Coronary artery (tissue), 2 donors: ENCODE data around the gene FEM1A.

Source experiments
- DNase-seq: peaks from one replicate; pipeline ENCODE4 v3.0.0-alpha.2; 2017; ENCODE audit warnings: low spot score
- H3K27ac ChIP-seq, 2 donors: fragments of 200-600 bp; sonication (generic); one replicate each; pipeline ENCODE4 v1.5.1; 2016 to 2019
- H3K4me3 ChIP-seq: fragments of 200-600 bp; sonication (generic); 2 replicates; pipeline ENCODE4 v1.5.1; 2016; ENCODE audit warnings: mild to moderate bottlenecking, moderate library complexity
- CTCF ChIP-seq: fragments of 200-600 bp; sonication (generic); IDR thresholded peaks from one replicate; pipeline ENCODE4 v1.5.1; 2019; ENCODE audit warnings: antibody characterized with exemption

Gene FEM1A

GRCh38 chr19:4759388-4760284 lies 31.9 kb upstream of the FEM1A start:
- DNase-seq, result peak; percentile 78
- peak overlapping the region; percentile 69 for H3K4me3 ChIP-seq
- no peak overlapping the region for H3K27ac ChIP-seq
- no peak for TF ChIP-seq CTCF

GRCh38 chr19:4760285-4760650 lies 31.3 kb upstream of the FEM1A start:
- Histone ChIP-seq H3K4me3 (peak overlapping the region; percentile 69), H3K27ac (no peak overlapping the region)
- no peak for TF ChIP-seq CTCF
- no peak for DNase-seq

GRCh38 chr19:4763021-4763420 lies 28.5 kb upstream of the FEM1A start:
- no peak for TF ChIP-seq CTCF
- no peak overlapping the region for H3K27ac ChIP-seq
- H3K4me3 ChIP-seq, result no peak overlapping the region
- no peak for DNase-seq

- Histone ChIP-seq H3K27ac (no peak overlapping the region), H3K4me3 (no peak overlapping the region)
- no peak for DNase-seq
- TF ChIP-seq CTCF, result no peak
Observed at GRCh38 chr19:4764393-4764660, 27.2 kb upstream of the FEM1A start.

- no peak overlapping the region for H3K27ac ChIP-seq
- DNase-seq, result no peak
- no peak overlapping the region for H3K4me3 ChIP-seq
- no peak for TF ChIP-seq CTCF
Observed at GRCh38 chr19:4768934-4769777, 22.4 kb upstream of the FEM1A start.

- Histone ChIP-seq H3K27ac (no peak overlapping the region), H3K4me3 (no peak overlapping the region)
- TF ChIP-seq CTCF, result no peak
- DNase-seq, result no peak
Observed at GRCh38 chr19:4772566-4772965, 19.0 kb upstream of the FEM1A start.
